K562 (cell line): ENCODE results near the gene NUP133. TPM values are rescaled to one million over a fixed set of nuclear protein-coding genes. Genes with fewer than 3 reads are reported as not detected.

Source experiments
- BHLHE40 ChIP-seq: IDR thresholded peaks from 2 replicates; pipeline ENCODE4 v1.6.1; 2011; ENCODE audit warnings: low read length, improper control_type of control experiment
- CBX1 ChIP-seq: sonication (generic); IDR thresholded peaks from 2 replicates; pipeline ENCODE4 v1.6.1; 2016; ENCODE audit warnings: antibody characterized with exemption, low read depth, mild to moderate bottlenecking
- ELF4 ChIP-seq: fragments of 450-650 bp; formaldehyde crosslinking; IDR thresholded peaks from 2 replicates; pipeline ENCODE4 v1.4.0; 2022; ENCODE audit warnings: missing genetic modification characterization
- FOXJ2 ChIP-seq: fragments of 200-800 bp; sonication (Bioruptor generic); IDR thresholded peaks from 2 replicates; pipeline ENCODE4 v1.6.1; 2016; ENCODE audit warnings: missing genetic modification characterization, missing compliant biosample characterization
- NCOA1 ChIP-seq: fragments of 450-650 bp; IDR thresholded peaks from 2 replicates; pipeline ENCODE4 v1.6.1; 2016; ENCODE audit warnings: low read depth
- NR2C1 ChIP-seq, 2 experiments: fragments of 450-650 bp; IDR thresholded peaks; 2 replicates each; pipeline ENCODE4 v1.6.1; 2017; ENCODE audit warnings: mild to moderate bottlenecking in 2 of 2, antibody characterized with exemption in 1 of 2, inconsistent platforms in 1 of 2, missing compliant biosample characterization in 1 of 2, missing genetic modification characterization in 1 of 2
- POLR2AphosphoS5 ChIP-seq: IDR thresholded peaks from 2 replicates; pipeline ENCODE4 v1.6.1; 2011; ENCODE audit warnings: mild to moderate bottlenecking, low read depth, low read length, moderate library complexity; ENCODE audit not compliant: control insufficient read depth, insufficient read depth
- U2AF1 ChIP-seq: fragments of 200-400 bp; formaldehyde crosslinking; optimal IDR thresholded peaks from 2 replicates; pipeline ENCODE3; 2017; ENCODE audit warnings: mild to moderate bottlenecking, low read depth, low read length, moderate library complexity
- ZBTB40 ChIP-seq, 2 experiments: fragments of 450-650 bp in 1 of 2; sonication (generic) in 1 of 2; formaldehyde crosslinking in 1 of 2; IDR thresholded peaks; 2 replicates each; pipeline versions ENCODE4 v1.7.1 to v1.9.0; 2016 to 2022; ENCODE audit warnings: inconsistent platforms in 1 of 2, mild to moderate bottlenecking in 1 of 2, missing genetic modification reagents in 1 of 2
- ZC3H4 ChIP-seq: sonication (generic); formaldehyde crosslinking; IDR thresholded peaks from 2 replicates; pipeline ENCODE4 v1.9.0; 2021; ENCODE audit warnings: missing genetic modification reagents, borderline replicate concordance
- ZNF431 ChIP-seq: sonication (generic); formaldehyde crosslinking; IDR thresholded peaks from 2 replicates; pipeline ENCODE4 v1.8.0; 2022; ENCODE audit warnings: mild to moderate bottlenecking, missing genetic modification reagents
- polyA plus RNA-seq, 8 experiments: library from polyadenylated mRNA; depleted of rRNA in 4 of 8; stranded (reverse) in 5 of 8; unstranded in 3 of 8; fragments of >200 nt; fragmentation: Nextera tagmentation in 2 of 8; fragmentation: Illumina TruSeq in 1 of 8; extraction: Ambion mirVana in 2 of 8; extraction: Trizol in 1 of 8; gene quantifications; 2 replicates each; pipeline versions ENCODE4 v1.2.1 to v1.2.3, GENCODE V29; 2011 to 2014; ENCODE audit warnings: inconsistent platforms in 1 of 8, missing spikeins in 1 of 8
- total RNA-seq, 7 experiments: library from RNA; depleted of rRNA in 6 of 7; stranded (reverse); fragments of >200 nt in 6 of 7; fragmentation: Illumina TruSeq in 2 of 7; extraction: Trizol in 2 of 7; gene quantifications; 2 replicates each; pipeline versions ENCODE4 v1.2.1 to v1.2.3, GENCODE V29; 2011 to 2021; ENCODE audit warnings: low replicate concordance in 1 of 7
- TF ChIP-seq, protein P1 (sequence below): fragments of 450-650 bp; formaldehyde crosslinking; IDR thresholded peaks from 2 replicates; pipeline ENCODE4 v1.4.0; 2020; ENCODE audit warnings: mild to moderate bottlenecking, moderate library complexity
- TF ChIP-seq, protein P2 (sequence below): fragments of 450-650 bp; IDR thresholded peaks from 2 replicates; pipeline ENCODE4 v1.6.1; 2016; ENCODE audit warnings: mild to moderate bottlenecking

Gene NUP133
- total and polyA plus RNA-seq, 9 of the 15 experiments (the other 6 are each of a cell fraction or from before 2014, with no cell fraction given), result 21.7 to 85.1 (median 61.3) TPM

- TF ChIP-seq ZBTB40 (IDR thresholded peaks at IDR 0.05) (peak; percentile 32; the same call in 1 of the 2 replicates), ZBTB40 (CRISPR knock-in tag; IDR thresholded peaks at IDR 0.05) (no peak), ZNF431 (CRISPR knock-in tag) (no peak), POLR2AphosphoS5 (peak; percentile 100), NR2C1 (IDR thresholded peaks at IDR 0.05) (peak; percentile 67), NR2C1 (tag; IDR thresholded peaks at IDR 0.05) (peak; percentile 77), CBX1 (no peak), NCOA1 (peak; percentile 94; the same call in 1 of the 2 replicates), BHLHE40 (peak; percentile 76), ZC3H4 (CRISPR knock-in tag) (no peak), U2AF1 (no peak), FOXJ2 (tag) (no peak), ELF4 (CRISPR knock-in tag) (peak; percentile 84)
- TF ChIP-seq, protein P1, sequence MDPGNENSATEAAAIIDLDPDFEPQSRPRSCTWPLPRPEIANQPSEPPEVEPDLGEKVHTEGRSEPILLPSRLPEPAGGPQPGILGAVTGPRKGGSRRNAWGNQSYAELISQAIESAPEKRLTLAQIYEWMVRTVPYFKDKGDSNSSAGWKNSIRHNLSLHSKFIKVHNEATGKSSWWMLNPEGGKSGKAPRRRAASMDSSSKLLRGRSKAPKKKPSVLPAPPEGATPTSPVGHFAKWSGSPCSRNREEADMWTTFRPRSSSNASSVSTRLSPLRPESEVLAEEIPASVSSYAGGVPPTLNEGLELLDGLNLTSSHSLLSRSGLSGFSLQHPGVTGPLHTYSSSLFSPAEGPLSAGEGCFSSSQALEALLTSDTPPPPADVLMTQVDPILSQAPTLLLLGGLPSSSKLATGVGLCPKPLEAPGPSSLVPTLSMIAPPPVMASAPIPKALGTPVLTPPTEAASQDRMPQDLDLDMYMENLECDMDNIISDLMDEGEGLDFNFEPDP (CRISPR knock-in tag), result no peak; the same call in 1 of the 2 replicates
- TF ChIP-seq, protein P2, sequence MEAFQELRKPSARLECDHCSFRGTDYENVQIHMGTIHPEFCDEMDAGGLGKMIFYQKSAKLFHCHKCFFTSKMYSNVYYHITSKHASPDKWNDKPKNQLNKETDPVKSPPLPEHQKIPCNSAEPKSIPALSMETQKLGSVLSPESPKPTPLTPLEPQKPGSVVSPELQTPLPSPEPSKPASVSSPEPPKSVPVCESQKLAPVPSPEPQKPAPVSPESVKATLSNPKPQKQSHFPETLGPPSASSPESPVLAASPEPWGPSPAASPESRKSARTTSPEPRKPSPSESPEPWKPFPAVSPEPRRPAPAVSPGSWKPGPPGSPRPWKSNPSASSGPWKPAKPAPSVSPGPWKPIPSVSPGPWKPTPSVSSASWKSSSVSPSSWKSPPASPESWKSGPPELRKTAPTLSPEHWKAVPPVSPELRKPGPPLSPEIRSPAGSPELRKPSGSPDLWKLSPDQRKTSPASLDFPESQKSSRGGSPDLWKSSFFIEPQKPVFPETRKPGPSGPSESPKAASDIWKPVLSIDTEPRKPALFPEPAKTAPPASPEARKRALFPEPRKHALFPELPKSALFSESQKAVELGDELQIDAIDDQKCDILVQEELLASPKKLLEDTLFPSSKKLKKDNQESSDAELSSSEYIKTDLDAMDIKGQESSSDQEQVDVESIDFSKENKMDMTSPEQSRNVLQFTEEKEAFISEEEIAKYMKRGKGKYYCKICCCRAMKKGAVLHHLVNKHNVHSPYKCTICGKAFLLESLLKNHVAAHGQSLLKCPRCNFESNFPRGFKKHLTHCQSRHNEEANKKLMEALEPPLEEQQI, result peak; percentile 98; the same call in 1 of the 2 replicates
Measured at GRCh38 chr1:229554886-229555621, 46.9 kb upstream of the NUP133 start (continued).
